ENCODE results near the gene IGF2BP2. TPM values are rescaled to one million over a fixed set of nuclear protein-coding genes. Genes with fewer than 3 reads are reported as not detected.

Gene IGF2BP2
- total RNA-seq, 1 experiment from 2014 or later, result 75.9 TPM

DNA sequence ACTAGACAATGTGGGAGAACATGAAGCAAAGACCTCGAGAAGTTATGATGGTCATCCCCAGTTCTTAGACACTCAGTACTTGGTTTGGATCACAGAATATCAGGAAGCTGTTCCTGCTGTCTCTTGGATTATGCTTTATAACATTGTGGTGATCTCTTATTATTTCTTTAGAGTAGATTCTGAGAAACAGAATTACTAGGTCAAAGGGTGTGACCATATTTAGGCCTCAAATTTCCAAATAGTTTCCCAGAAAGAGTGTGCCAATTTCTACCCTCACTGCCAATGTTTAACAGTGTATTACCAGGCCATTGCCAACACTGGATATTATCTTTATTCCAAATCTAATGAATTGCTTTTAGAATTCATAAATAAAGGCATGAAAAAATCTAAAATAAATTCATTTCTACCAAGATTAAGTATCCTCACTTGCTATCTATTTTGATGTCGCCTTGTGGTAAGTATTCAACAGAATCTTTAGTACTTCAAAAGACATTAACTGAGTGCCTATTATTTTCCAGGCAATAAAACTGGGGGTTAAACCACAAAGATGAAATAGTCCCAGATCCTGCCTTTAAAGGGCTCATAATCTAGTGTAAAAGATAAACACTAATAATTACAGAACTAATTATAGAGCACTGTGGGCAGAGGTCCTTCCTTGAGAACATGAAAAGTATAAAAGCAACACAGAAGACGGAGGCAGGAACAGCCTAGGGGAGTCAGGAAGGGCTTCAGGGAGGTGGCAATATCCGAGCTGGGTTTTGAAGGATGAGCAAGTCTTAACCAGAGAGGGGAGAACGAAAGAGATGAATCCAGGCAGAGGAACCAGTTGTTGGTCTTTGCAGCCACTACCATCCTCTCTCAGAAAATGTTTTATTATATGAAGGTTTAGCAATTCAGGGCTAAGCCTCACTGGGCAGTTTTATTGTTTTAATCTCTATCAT is 86.8 kb downstream of the IGF2BP2 start:
- Mint-ChIP-seq H3K27me3 (ENCODE audit: insufficient read depth, unreplicated experiment) (no peaks in the 10 kb centered on the region), H3K27ac (ENCODE audit: unreplicated experiment) (no peak overlapping the region), H3K36me3 (ENCODE audit: insufficient read depth, unreplicated experiment) (no peaks in the 10 kb centered on the region), H3K4me3 (ENCODE audit: unreplicated experiment) (no peak overlapping the region), H3K4me1 (ENCODE audit: low read depth, unreplicated experiment) (peaks cover 26% of the 10 kb centered on the region), H3K9me3 (ENCODE audit: unreplicated experiment) (no peaks in the 10 kb centered on the region)
- intact Hi-C loops (cut with micrococcal nuclease; ENCODE audit: unreplicated experiment), result no loop called here
- no peaks in the 10 kb centered on the region for H3K9me3 ChIP-seq
- CTCF ChIA-PET, result no interaction called here
- POLR2A ChIA-PET, result no interaction called here
- TF ChIP-seq, protein P1, sequence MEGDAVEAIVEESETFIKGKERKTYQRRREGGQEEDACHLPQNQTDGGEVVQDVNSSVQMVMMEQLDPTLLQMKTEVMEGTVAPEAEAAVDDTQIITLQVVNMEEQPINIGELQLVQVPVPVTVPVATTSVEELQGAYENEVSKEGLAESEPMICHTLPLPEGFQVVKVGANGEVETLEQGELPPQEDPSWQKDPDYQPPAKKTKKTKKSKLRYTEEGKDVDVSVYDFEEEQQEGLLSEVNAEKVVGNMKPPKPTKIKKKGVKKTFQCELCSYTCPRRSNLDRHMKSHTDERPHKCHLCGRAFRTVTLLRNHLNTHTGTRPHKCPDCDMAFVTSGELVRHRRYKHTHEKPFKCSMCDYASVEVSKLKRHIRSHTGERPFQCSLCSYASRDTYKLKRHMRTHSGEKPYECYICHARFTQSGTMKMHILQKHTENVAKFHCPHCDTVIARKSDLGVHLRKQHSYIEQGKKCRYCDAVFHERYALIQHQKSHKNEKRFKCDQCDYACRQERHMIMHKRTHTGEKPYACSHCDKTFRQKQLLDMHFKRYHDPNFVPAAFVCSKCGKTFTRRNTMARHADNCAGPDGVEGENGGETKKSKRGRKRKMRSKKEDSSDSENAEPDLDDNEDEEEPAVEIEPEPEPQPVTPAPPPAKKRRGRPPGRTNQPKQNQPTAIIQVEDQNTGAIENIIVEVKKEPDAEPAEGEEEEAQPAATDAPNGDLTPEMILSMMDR (IDR thresholded peaks at IDR 0.05; ENCODE audit: insufficient read depth in 1 of 2, low read depth in 1 of 2, low read length in 1 of 2, severe bottlenecking in 1 of 2, unreplicated experiment in 1 of 2), result no peak
- H3K27me3 ChIP-seq (replicated peaks; ENCODE audit: control insufficient read depth, insufficient read depth, low read length), result no peaks in the 10 kb centered on the region
- peaks cover 8% of the 10 kb centered on the region for H3K4me1 ChIP-seq
- H3K36me3 ChIP-seq (ENCODE audit: control insufficient read depth, insufficient read depth, low read length), result no peaks in the 10 kb centered on the region
- no TSS peak for BruUV-seq (replicated peaks)
- no peak overlapping the region for H3K4me3 ChIP-seq (ENCODE audit: low read depth, low read length)
- no peak for DNase-seq

DNA sequence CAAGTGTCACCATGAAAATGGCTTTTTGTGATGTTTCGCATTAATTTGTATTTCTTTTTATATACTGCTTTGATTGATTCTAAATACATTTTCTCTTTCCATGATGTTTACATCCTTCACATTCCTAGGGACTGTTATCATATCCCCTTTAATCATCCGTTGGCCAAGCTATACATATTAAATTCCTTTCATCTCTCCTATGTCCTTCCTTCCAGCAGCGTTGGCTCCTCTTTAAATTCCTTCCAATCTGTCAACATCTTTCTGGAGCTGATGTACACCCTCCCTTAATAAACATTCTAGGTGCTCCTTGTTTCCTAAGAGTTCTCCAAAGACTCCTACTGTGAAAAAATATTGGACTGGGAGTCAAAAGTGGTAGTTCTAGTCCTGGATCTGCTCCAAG is 87.8 kb downstream of the IGF2BP2 start:
- no peaks in the 10 kb centered on the region for H3K36me3 ChIP-seq (ENCODE audit: control insufficient read depth, insufficient read depth, low read length)
- TF ChIP-seq, protein P1 (IDR thresholded peaks at IDR 0.05; ENCODE audit: insufficient read depth in 1 of 2, low read depth in 1 of 2, low read length in 1 of 2, severe bottlenecking in 1 of 2, unreplicated experiment in 1 of 2), result no peak
- CTCF ChIA-PET, result interaction anchor here (1.5 kb wide), 1 partner anchor 31 kb away, joined by 3 read pairs; no protein-coding TSS in a partner anchor
- intact Hi-C loops (cut with micrococcal nuclease; ENCODE audit: unreplicated experiment), result no loop called here
- no peaks in the 10 kb centered on the region for H3K36me3 Mint-ChIP-seq (ENCODE audit: insufficient read depth, unreplicated experiment)
- H3K27me3 ChIP-seq (replicated peaks; ENCODE audit: control insufficient read depth, insufficient read depth, low read length), result no peaks in the 10 kb centered on the region
- peaks cover 33% of the 10 kb centered on the region for H3K4me1 Mint-ChIP-seq (ENCODE audit: low read depth, unreplicated experiment)
- H3K27me3 Mint-ChIP-seq (ENCODE audit: insufficient read depth, unreplicated experiment), result no peaks in the 10 kb centered on the region
- H3K9me3 ChIP-seq, result no peaks in the 10 kb centered on the region
- POLR2A ChIA-PET, result no interaction called here
- H3K27ac Mint-ChIP-seq (ENCODE audit: unreplicated experiment), result no peak overlapping the region
- no peak overlapping the region for H3K4me3 ChIP-seq (ENCODE audit: low read depth, low read length)
- no peaks in the 10 kb centered on the region for H3K9me3 Mint-ChIP-seq (ENCODE audit: unreplicated experiment)
- H3K4me3 Mint-ChIP-seq (ENCODE audit: unreplicated experiment), result no peak overlapping the region
- no peak for DNase-seq
- BruUV-seq (replicated peaks), result no TSS peak
- H3K4me1 ChIP-seq, result peaks cover 17% of the 10 kb centered on the region

DNA sequence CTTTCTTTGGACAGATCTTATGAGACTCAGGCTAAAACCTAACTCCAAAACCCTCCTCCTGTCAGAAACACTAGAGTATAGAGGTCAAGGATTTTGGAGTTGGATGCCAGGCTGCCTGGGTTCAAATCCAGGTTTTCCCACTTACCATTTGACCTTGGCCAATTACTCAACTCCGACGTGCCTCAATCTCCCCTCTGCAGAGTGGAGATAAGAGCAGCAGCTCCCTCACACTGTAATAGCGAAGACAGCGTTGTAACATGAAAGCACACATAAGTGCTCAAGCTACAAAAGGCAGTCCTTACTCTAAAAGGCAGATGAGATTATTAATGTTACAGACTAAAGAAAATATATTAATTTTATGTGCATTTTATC is 90.1 kb downstream of the IGF2BP2 start:
- Mint-ChIP-seq H3K36me3 (ENCODE audit: insufficient read depth, unreplicated experiment) (no peaks in the 10 kb centered on the region), H3K4me3 (ENCODE audit: unreplicated experiment) (no peak overlapping the region), H3K9me3 (ENCODE audit: unreplicated experiment) (no peaks in the 10 kb centered on the region), H3K27ac (ENCODE audit: unreplicated experiment) (no peak overlapping the region), H3K4me1 (ENCODE audit: low read depth, unreplicated experiment) (peaks cover 32% of the 10 kb centered on the region), H3K27me3 (ENCODE audit: insufficient read depth, unreplicated experiment) (no peaks in the 10 kb centered on the region)
- Histone ChIP-seq H3K9me3 (no peaks in the 10 kb centered on the region), H3K4me3 (ENCODE audit: low read depth, low read length) (no peak overlapping the region), H3K36me3 (ENCODE audit: control insufficient read depth, insufficient read depth, low read length) (no peaks in the 10 kb centered on the region), H3K27me3 (replicated peaks; ENCODE audit: control insufficient read depth, insufficient read depth, low read length) (no peaks in the 10 kb centered on the region), H3K4me1 (peaks cover 17% of the 10 kb centered on the region)
- no peak for DNase-seq
- ChIA-PET CTCF (interaction anchor here (0.6 to 2.5 kb wide), 12 partner anchors 12 to 209 kb away, joined by 3 to 21 read pairs (median 3); no protein-coding TSS in a partner anchor), POLR2A (interaction anchor here (0.6 kb wide), 1 partner anchor 38 kb away, joined by 3 read pairs; no protein-coding TSS in a partner anchor)
- no TSS peak for BruUV-seq (replicated peaks)
- intact Hi-C loops (cut with micrococcal nuclease; ENCODE audit: unreplicated experiment), result loop anchor here (1.0 to 5.0 kb wide), 4 partner anchors 34 to 173 kb away; no protein-coding TSS in a partner anchor
- TF ChIP-seq, protein P1 (IDR thresholded peaks at IDR 0.05; ENCODE audit: insufficient read depth in 1 of 2, low read depth in 1 of 2, low read length in 1 of 2, severe bottlenecking in 1 of 2, unreplicated experiment in 1 of 2), result no peak
